ENCODE results near the gene MFNG. TPM values are rescaled to one million over a fixed set of nuclear protein-coding genes. Genes with fewer than 3 reads are reported as not detected.
A peak's percentile ranks its signal among the peaks of the same experiment; 100 is the strongest.

MFNG gene
- total RNA-seq, 1 donor from 2014 or later, result 13.9 TPM

- peak; percentile 3 for DNase-seq
- ATAC-seq, result no peak
- intact Hi-C loops (cut with micrococcal nuclease), result no loop called here
Observed at GRCh38 chr22:37431801-37432707, 54.1 kb downstream of the MFNG start.

- intact Hi-C loops (cut with micrococcal nuclease), result no loop called here
Observed at GRCh38 chr22:37431366-37431765, 54.8 kb downstream of the MFNG start.

GRCh38 chr22:37430941-37431340, 55.2 kb downstream of the MFNG start:
- intact Hi-C loops (cut with micrococcal nuclease), result no loop called here
- DNase-seq, result peak; percentile 4

More at GRCh38 chr22:37431366-37431765, 54.8 kb downstream of the MFNG start:
- DNase-seq, result peak; percentile 6
- no peak for ATAC-seq

GRCh38 chr22:37428649-37429586, 57.3 kb downstream of the MFNG start:
- intact Hi-C loops (cut with micrococcal nuclease), result no loop called here
- peak; percentile 54 for ATAC-seq
- DNase-seq, result peak; percentile 60

More at GRCh38 chr22:37430941-37431340, 55.2 kb downstream of the MFNG start:
- ATAC-seq, result no peak

- DNase-seq (peak; percentile 5), ATAC-seq (no peak)
- intact Hi-C loops (cut with micrococcal nuclease), result no loop called here
Observed at GRCh38 chr22:37427711-37428635, 58.2 kb downstream of the MFNG start.

GRCh38 chr22:37427135-37427710, 59.0 kb downstream of the MFNG start, which contains the start of gene ELFN2:
Gene ELFN2 (minus strand): TSS chr22:37427479. CDS start chr22:37375534, 51,945 bp downstream.
- DNase-seq (peak; percentile 53), ATAC-seq (peak; percentile 19)
- intact Hi-C loops (cut with micrococcal nuclease), result no loop called here

DNA sequence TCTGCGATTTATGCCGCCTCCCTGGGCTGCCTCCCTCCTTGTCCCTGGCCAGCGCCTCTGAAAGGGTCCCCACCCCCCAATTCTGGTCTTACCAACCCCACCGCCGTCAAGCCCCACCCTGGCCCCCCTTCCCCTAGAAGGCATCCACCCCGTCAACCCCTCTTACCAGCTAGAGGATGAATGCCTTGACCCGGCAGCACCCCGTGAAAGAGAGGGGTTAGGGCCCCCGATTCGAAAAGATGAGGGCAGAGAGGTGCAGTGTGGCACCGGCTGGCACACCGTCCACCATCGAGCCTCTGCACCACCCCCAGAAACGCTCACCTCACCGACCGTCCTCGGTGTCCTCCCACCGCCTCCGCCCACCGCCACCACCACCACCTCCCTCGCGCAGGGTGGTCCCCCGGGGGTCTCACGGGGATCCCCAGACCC, 59.5 kb downstream of the MFNG start:
- intact Hi-C loops (cut with micrococcal nuclease), result no loop called here
- DNase-seq, result peak; percentile 13
- ATAC-seq, result no peak

- DNase-seq, result no peak
Observed at GRCh38 chr22:37425800-37426705, 60.1 kb downstream of the MFNG start.

DNA sequence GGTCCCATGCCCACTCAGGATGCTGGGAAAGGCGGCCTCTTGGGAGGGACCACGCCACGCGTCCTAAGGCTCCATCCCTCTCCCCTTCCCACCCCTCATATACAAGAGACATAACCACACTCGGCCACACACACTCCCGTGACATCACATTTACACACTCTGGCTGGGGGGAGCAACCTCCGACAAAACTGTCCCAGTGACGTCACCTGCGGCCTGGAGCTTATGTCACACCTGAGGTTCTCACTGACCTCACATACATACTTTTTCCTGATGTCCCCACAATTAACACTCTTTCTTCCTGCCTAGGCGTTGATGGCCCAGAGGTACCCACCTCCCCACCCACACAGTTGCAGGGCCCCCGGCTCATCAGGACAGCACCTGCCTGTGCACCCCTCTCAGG, 60.8 kb downstream of the MFNG start:
- intact Hi-C loops (cut with micrococcal nuclease), result no loop called here
- DNase-seq (no peak), ATAC-seq (no peak)

More at GRCh38 chr22:37425800-37426705, 60.1 kb downstream of the MFNG start:
- intact Hi-C loops (cut with micrococcal nuclease), result no loop called here
- no peak for ATAC-seq

DNA sequence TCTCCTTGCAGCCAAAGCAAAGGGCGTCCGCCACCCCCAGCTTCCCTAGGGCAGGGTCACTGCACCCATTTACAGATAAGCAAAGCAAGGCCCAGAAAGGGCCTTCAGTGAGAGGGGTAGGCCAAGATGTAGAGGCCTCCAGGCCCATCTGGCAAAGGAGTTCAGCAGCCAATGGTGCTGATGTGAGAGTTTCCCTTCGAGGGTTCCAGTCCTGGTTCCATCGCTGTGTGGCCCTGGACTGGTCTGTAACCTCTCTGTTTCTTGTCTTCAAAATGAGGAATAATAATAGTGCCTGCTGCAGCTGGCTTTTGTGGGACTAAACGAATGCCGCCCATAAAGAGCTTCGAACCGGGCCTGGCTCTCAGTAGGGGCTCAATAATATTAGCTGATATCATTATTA, 62.9 kb downstream of the MFNG start:
- ATAC-seq, result no peak
- intact Hi-C loops (cut with micrococcal nuclease), result no loop called here

GRCh38 chr22:37421468-37421877, 64.7 kb downstream of the MFNG start:
- DNase-seq (no peak), ATAC-seq (no peak)
- intact Hi-C loops (cut with micrococcal nuclease), result no loop called here

More for the DNA sequence above, 62.9 kb downstream of the MFNG start:
- DNase-seq, result no peak

DNA sequence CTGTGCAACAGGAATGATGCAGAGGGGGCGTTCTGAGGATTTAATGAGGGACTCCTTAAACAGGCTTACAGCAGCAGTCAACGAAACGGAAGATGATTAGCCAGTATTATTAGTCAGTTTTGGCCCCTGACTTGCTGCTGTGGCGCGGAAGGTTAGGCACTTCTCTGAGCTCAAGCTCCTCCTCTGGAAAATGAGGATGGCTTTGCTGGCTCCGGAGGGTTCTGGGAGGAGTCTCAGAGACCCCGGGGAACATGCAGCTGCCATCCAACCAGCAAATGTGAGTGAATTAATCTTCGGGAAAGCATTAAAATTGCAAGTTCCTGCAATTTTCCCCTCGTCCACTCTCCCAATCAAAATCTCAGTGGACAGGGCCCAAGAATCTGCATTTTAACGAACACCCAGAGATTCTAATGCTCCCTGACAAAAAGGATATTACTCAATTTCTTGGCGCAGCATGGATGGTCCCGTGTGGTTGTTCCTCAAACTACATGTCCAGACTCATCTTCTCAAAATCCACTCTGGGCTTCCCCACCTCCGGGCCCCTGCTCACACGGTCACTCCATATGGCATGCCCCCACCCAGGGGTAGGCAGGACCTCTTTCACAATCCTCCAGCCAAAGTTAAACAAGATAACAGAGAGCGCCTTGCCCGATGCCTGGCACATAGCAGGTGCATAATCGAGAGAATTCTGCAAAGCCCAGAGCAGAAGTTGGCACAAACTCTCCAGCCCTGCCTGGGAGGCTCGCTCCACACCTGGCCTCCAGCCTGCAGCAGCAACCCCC, 65.3 kb downstream of the MFNG start:
- intact Hi-C loops (cut with micrococcal nuclease), result no loop called here
- peak; percentile 34 for ATAC-seq
- no peak for DNase-seq

DNA sequence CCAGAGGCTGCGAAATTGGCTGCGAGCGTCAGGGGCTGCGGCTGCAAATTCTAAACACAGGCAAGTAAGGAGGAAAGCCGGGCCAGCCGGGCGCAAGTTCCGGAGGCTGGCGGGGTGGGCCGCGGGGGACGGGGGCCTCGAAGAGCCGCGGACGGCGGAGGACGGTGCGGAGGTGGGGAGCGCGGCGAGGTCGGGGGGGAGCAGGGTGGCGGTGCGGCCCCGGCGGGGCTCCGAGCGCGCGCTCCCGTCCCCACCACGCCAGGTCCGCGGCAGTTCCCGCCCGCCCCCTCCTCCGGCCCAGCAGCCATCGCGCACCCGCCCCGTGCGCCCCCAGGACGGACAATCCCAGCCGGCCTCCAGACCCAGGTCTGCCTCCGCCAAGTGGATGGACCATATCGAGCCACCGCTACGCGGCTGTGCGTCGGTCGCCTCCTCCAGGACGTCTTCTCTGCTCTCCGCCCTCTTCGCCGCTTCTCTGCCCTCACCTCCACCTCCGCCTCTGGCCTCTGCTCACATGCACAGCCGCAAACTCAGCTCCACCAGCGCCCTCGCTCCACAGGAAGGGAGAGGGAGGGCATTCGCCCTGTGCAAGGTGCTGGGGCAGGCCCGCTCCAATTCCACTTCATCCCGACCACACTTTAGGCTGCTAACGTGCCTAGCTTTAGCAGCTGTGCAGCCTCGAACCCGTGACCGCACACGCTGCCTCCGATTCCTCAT, 66.1 kb downstream of the MFNG start:
- ATAC-seq, result peak; percentile 17
- DNase-seq, result no peak
- intact Hi-C loops (cut with micrococcal nuclease), result no loop called here

- DNase-seq (no peak), ATAC-seq (peak; percentile 13)
- intact Hi-C loops (cut with micrococcal nuclease), result no loop called here
Observed at GRCh38 chr22:37419370-37419968, 66.7 kb downstream of the MFNG start.
